Measurements from ENCODE around the gene PTRH1. TPM values are rescaled to one million over a fixed set of nuclear protein-coding genes. Genes with fewer than 3 reads are reported as not detected.

The PTRH1 gene
- total RNA-seq, 4 donors from 2014 or later: 7.4 to 58.4 (median 41.6) TPM

DNA sequence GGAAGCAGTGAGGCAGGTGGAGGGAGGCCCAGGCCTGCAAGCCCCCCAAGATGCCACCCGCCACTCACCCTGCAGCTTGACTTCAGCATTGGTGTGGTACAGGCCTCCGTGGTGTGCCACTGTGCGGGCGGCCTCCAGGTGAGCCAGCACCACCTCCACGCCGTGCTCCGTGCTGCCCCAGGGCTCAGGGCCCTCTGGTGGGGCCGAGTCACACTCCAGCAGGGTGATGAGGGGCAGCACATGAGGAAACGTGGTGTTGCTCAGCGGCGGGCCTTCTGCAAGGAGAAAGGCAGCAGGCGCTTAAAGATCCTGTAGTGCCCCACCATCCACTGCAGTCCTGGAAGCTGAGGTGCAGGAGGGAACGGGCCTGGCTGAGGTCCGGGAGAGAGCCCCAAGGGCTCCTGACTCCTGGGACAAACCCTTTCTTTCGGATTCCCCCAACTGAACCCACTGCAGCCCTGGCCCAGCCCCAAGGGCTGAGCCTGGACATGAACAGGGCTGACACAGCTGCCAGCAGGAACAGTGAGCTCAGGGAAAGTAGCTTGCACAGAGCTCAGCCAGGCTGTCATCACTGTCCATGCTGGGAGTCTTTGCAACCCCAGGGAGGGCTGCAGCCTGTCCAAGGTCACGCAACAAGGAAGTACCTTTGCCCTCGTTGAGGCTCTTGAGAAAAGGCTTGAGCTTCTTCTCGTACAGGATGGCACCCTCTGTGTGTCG is 24.3 kb upstream of the PTRH1 start:
- peaks cover 8% of the 10 kb centered on the region for H3K36me3 ChIP-seq
- DNase-seq (ENCODE audit: low spot score in 2 of 2): no peak
- 72% methylated on average over 12 of the region's 19 CpGs for WGBS

DNA sequence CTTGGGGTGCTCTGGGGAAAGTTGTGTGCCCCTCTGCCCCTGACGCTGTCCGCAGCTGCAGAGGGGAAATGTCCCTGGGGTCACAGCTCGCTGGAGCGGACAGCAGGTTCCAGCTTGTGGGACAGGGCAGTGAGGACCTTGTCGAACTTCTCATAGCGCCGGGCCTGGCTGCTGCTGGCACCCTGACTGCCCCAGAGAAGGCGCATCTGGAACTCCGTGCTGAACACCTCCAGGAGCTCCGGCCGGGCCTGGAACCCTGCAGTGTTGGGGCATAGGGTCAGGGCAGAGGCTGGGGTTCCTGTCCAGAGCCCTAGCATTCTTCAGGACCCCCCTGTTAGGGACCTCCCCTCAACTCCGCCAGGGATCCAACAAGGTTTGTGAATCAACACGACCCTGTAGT is 23.2 kb upstream of the PTRH1 start:
- WGBS: 90% methylated on average over 11 of the region's 13 CpGs
- Histone ChIP-seq H3K4me1 (peaks cover 51% of the 10 kb centered on the region), H3K4me3 (no peak overlapping the region), H3K36me3 (peaks cover 4% of the 10 kb centered on the region), H3K9me3 (no peaks in the 10 kb centered on the region), H3K27ac (no peak overlapping the region), H3K27me3 (no peaks in the 10 kb centered on the region)
- no peak for DNase-seq (ENCODE audit: low spot score in 2 of 2)
- TF ChIP-seq, protein P1, sequence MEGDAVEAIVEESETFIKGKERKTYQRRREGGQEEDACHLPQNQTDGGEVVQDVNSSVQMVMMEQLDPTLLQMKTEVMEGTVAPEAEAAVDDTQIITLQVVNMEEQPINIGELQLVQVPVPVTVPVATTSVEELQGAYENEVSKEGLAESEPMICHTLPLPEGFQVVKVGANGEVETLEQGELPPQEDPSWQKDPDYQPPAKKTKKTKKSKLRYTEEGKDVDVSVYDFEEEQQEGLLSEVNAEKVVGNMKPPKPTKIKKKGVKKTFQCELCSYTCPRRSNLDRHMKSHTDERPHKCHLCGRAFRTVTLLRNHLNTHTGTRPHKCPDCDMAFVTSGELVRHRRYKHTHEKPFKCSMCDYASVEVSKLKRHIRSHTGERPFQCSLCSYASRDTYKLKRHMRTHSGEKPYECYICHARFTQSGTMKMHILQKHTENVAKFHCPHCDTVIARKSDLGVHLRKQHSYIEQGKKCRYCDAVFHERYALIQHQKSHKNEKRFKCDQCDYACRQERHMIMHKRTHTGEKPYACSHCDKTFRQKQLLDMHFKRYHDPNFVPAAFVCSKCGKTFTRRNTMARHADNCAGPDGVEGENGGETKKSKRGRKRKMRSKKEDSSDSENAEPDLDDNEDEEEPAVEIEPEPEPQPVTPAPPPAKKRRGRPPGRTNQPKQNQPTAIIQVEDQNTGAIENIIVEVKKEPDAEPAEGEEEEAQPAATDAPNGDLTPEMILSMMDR (IDR thresholded peaks at IDR 0.05): no peak
- TF ChIP-seq EP300 (IDR thresholded peaks at IDR 0.05) (no peak), POLR2A (IDR thresholded peaks at IDR 0.05) (no peak), POLR2AphosphoS5 (IDR thresholded peaks at IDR 0.05) (no peak)

More for the DNA sequence above, 24.3 kb upstream of the PTRH1 start:
- TF ChIP-seq, protein P1 (IDR thresholded peaks at IDR 0.05): no peak
- no peak for TF ChIP-seq POLR2AphosphoS5 (IDR thresholded peaks at IDR 0.05)
- TF ChIP-seq EP300 (IDR thresholded peaks at IDR 0.05): no peak
- no peak for TF ChIP-seq POLR2A (IDR thresholded peaks at IDR 0.05)
- Histone ChIP-seq H3K27me3 (no peaks in the 10 kb centered on the region), H3K9me3 (no peaks in the 10 kb centered on the region), H3K4me1 (peaks cover 45% of the 10 kb centered on the region), H3K4me3 (no peak overlapping the region), H3K27ac (peak overlapping the region; percentile 84)

DNA sequence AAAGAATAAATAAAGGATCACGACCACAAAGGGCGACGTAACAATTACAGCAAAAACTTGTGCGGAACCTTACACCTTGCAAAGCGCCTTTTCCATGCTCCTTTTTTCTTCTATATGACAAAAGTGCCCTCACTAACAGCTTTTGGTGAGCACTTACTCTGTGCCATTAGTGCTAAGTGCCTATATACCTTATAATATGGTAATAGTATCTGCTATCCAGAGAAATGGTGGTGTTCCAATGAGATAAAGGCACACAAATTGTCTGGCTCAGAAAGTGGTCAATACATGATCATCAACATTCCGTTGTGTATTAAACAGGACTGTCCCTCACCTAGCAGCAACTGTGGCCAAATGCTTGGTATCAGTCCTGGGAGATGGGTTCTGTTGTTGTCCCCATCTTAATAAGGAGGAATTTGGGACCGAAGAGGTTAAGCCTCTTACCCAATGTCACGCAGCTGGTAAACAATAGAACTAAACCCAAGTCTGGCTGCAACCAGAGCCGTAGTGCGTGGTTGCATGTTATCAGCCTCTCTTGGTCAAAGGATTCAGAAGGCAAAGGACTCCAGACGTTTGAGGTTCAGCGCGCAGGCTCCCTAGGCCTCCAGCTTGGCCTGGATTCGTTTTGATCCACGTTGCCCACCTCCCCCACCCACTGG is 20.2 kb upstream of the PTRH1 start:
- Histone ChIP-seq H3K36me3 (peaks cover 26% of the 10 kb centered on the region), H3K4me3 (peak overlapping the region; percentile 94)
- 38% methylated on average over 13 of the region's 15 CpGs for WGBS

DNA sequence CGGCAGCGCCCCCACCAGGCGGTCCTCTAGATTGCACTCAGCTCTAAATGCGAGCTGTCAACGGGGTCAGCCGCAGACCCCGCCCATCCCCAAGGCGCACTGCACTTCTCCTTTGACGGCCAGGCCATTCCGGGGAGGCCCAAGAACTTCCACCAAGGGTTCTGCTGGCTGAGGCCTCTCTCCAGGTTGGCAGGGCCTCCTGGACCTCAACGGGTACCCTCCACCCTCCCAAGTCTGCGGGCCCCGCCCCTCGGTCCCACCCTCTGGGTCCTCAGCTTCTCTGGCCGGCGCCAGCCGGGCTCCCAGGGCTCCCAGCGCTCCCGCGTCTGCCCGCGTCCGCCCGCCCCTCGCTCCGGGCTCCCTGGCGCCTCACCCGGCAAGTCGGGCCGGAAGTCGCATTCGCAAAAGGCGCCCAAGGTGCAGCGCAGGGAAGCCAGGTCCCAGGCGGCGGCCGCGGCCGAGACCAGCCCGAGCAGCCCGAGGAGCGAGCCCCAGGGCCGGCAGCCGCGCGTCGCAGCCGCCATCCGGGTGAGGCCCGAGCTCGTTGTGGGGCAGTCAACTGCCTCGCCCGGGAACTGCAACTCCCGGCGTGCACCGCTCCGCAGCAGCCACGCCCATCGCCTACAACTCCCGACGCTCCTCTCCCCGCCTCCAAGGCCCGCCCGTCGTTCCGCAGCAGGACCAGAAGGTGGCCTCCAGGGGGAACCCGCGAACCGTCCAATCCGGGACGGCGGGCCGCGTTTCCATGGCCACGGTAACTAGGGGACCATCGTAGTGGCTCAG is 19.5 kb upstream of the PTRH1 start, which contains the start of gene TOR2A:
Gene TOR2A, minus strand, starts transcription at position 548 of the 783 bp plus-strand sequence. Its CDS starts 24 bp downstream, at position 524.
- Histone ChIP-seq H3K36me3 (peaks cover 32% of the 10 kb centered on the region), H3K4me3 (peak within 1 kb of the TSS; percentile 94), H3K27me3 (no peaks in the 10 kb centered on the region), H3K27ac (peak within 1 kb of the TSS; percentile 95), H3K9me3 (no peaks in the 10 kb centered on the region), H3K4me1 (peaks cover 22% of the 10 kb centered on the region)
- DNase-seq (ENCODE audit: low spot score in 2 of 2): peak; percentile 99 to 100
- peak in 1 of 2 donors; percentile 85 for TF ChIP-seq POLR2A (IDR thresholded peaks at IDR 0.05)
- TF ChIP-seq, protein P1 (IDR thresholded peaks at IDR 0.05): peak; percentile 93 to 99
- no peak for TF ChIP-seq EP300 (IDR thresholded peaks at IDR 0.05)
- peak in 2 of 3 donors; percentile 54 to 89 for TF ChIP-seq POLR2AphosphoS5 (IDR thresholded peaks at IDR 0.05)
- 0% methylated on average over 6 of the region's 76 CpGs for WGBS

More for the DNA sequence above, 20.2 kb upstream of the PTRH1 start:
- H3K9me3 ChIP-seq: no peaks in the 10 kb centered on the region
- no peaks in the 10 kb centered on the region for H3K27me3 ChIP-seq
- peak overlapping the region; percentile 26 for H3K27ac ChIP-seq
- no peak for TF ChIP-seq POLR2AphosphoS5 (IDR thresholded peaks at IDR 0.05)
- peaks cover 29% of the 10 kb centered on the region for H3K4me1 ChIP-seq
- no peak for DNase-seq (ENCODE audit: low spot score in 2 of 2)

- Histone ChIP-seq H3K4me1 (peaks cover 18% of the 10 kb centered on the region), H3K36me3 (peaks cover 33% of the 10 kb centered on the region), H3K4me3 (peak overlapping the region; percentile 94), H3K9me3 (no peaks in the 10 kb centered on the region), H3K27ac (peak overlapping the region; percentile 95), H3K27me3 (no peaks in the 10 kb centered on the region)
- WGBS: 69% methylated on average over 13 of the region's 22 CpGs
- no peak for DNase-seq (ENCODE audit: low spot score in 2 of 2)
- TF ChIP-seq POLR2A (IDR thresholded peaks at IDR 0.05) (no peak), EP300 (IDR thresholded peaks at IDR 0.05) (no peak)
Measured at GRCh38 chr9:127734247-127734746, 18.8 kb upstream of the PTRH1 start.

Measured in suprapubic skin (tissue), 4 donors.